CD4-positive, alpha-beta T cell treated with Interleukin-21 for 1 hour (primary cell): ENCODE data around the gene SPATA6.
"Not testable (repeated sequence)": the region's sequence is repeated elsewhere in the genome, so short reads cannot be mapped to it uniquely, and the experiment has no call there.

ENCODE experiments used
- DNase-seq: peaks from one replicate; pipeline ENCODE4 v3.0.0-alpha.2; 2020

Gene SPATA6

DNA sequence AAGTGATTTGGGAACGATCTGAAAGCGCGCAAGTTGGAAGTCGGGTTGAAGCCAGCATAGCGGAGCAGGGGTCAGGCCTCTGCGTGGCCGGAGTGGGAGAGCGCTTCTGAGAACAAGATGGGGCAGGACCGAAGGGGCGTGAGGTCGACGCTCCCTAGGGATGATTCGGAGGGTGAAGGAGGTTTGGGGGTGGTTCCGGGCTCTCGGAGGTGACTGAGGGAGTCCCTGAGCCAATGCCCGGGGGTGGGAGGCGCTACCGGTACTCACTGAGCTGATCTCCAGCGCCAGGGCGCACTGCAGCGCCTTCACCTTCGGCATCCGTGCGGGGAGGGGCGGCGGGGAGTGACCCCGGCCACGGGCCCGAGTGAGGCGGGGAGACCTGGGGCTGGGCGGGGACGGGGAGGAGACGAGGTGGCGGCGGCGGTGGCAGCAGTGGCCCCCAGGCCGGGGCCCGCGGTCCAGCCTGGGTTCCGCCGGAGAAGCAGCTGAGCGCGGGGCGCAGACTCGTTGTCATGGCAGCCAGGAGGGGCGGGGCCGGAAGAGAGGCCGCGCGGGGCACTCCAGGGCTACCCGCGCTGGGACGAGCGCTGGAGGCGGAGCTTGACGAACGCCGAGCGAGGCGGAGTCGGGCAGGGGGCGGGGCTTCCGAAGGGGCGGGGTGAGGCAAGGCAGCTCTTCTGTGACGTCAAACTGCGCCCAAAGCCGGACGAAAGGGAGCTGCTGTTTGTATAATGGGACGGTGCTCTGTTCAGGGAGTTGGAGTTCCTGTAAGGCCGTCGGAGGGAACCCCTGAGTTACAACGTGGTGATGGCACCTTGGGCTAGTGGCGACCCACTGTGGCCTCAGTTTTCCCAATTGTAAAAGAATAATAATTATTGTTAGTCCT is at the start of gene SPATA6:
Gene SPATA6 (minus strand): TSS at position 514 of the 886 bp plus-strand sequence. CDS start 196 bp downstream, at position 318.
- peak; percentile 95 for DNase-seq

DNA sequence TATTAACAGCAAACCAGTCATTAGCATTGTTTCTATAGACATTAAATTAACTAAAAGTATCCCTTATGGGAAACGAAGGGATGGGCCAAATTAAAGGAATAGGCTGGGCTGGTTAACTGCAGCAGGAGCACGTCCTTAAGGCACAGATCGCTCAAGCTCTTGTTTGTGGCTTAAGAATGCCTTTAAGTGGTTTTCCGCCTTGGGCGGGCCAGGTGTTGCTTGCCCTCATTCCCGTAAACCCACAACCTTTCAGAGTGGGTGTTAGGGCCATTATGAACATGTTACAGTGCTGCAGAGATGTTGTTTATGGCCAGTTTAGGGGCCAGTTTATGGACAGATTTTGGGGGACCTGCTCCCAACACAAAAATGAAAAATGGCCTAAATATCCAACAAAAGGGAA is 47.9 kb upstream of the SPATA6 start:
- DNase-seq = not testable (repeated sequence)

DNA sequence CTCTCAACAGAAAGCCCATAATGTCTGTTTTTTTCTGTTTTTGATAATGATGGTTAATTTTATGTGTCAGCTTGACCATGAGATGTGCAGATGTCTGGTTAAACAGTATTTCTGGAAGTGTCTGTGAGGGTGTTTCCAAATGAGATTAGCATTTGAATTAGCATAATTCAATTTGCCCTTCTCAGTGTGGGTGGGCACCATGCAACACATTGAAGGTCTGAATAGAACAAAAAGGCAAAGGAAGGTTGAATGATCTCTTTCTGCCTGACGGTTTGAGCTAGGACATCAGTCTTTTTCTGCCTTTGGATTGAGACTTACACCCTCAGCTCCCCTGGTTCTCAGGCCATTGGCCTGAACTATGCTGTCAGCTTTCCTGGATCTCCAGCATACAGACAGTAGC is 34.9 kb upstream of the SPATA6 start:
- no peak for DNase-seq

DNA sequence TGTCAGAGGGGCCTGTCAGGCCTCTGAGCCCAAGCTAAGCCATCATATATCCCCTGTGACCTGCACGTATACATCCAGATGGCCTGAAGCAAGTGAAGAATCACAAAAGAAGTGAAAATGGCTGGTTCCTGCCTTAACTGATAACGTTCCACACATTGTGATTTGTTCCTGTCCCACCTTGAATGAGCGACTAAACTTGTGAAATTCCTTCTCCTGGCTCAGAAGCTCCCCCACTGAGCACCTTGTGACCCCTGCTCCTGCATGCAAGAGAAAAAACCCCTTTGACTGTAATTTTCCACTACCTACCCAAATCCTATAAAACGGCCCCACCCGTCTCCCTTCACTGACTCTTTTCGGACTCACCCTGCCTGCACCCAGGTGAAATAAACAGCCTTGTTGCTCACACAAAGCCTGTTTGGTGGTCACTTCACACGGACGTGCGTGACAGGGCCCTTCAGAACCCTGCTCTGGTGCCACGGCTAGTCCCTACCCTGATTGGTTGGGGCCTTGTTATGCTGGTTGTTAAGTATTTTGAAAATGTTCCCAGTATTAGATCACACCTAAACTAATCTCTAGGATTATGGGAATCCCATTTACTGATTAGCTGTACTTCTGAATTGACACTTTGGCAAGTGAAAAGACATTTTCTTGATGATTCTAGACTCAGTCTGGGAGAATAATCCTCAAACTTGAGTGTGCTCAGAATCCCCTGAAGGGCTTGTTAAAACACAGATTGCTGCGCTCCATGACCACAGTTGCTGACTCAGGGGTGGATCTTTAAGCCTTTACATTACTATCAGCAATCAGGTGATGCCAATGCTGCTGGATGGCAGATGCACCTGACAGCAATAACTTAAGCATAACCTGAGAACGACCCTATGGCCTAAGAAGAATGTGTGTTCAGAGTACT is 28.8 kb upstream of the SPATA6 start:
- DNase-seq = no peak

DNA sequence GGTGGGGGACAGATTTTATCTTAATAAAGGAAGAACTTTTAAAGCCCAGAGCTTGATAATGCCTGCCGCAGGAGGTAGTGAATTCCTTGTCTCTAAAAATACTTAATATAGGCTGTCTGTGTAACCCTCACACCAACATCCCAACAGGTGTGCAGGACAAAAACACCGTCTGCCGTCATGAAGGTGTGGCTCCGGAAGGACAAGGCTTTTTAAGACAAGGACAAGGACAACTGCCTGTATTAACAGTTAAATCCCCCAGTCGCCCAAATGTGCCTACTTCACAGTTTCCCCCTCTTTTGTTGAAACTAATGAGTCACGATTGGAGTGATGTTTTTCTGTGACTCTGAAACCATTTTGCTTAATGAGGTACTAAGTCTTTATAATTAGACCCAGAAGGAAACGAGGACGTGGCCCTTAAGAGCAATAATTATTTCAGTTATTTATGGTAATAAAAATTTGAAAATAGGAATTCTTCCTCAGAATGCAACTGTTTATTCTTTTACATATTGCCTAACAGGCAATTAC is 27.3 kb upstream of the SPATA6 start:
- no peak for DNase-seq

DNA sequence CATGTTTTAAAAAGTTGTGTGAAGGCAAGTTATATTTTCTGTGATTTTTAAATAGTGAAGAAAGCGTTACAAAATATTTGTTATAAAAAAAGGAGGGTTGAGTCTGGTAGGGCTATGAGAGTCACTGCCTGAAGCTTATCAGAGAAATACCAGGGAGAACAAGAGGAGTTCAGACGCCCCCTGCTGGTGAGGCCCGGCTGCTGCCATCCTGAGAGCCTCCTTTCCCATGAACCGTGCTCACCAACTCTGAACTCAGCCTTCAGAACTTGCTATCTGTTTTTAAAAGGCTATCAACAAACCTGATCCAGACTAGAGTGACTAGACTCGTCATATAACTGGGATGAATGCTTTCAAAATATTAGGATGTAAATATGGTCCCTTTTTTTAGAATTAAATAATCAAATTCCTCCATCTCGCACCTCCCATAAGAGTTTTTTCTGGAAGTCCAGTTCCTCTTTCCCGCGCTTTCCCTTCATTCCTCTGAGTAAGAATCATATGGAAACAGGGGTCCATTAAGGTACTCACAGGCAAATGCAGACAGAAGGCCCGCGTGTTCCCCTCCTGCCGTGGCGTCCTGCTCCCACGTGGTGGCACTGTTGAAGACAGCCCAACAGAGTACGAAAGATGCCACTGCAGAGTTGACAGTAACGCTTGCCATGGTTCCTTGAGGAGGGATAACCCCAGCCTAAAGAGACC is 26.2 kb upstream of the SPATA6 start:
- DNase-seq = peak; percentile 54

DNA sequence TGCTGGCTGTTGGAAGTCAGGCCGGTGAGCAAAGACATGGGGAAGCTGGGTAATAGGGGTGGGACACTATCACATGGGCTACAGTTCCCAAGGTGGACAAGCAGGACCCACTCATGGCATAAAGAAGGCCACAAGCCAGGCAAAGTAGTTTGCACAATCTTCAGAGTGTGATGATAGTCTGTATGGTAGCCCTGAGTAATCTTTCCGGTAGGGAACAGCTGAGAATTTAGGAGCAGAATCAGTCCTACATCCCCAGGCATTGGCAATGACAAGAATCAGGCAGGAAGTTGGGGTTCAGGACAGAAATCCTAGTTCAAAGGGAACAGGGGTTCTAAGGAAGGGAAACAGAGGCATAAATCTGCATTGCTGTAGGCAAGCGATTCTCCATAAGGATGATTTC is 23.9 kb upstream of the SPATA6 start:
- DNase-seq = no peak

DNA sequence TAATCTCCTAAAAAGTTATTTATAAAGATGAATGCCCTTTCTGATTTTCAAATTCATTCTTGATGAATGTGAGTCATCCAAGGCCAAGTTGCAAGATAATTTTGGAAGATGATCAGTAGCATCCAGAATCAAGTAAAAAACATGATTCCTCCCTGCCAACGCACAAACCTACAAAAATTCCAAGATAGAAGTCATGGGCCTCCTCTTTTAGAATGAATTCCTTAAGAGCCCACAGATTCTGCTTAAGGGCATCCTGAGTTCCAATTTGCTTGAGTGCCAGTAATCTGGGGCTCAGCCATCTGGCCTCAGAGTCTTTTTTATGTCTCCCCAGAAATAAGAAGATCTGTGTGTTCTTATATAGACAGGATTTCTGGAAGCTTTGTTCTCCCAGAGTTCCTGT is 23.2 kb upstream of the SPATA6 start:
- no peak for DNase-seq

DNA sequence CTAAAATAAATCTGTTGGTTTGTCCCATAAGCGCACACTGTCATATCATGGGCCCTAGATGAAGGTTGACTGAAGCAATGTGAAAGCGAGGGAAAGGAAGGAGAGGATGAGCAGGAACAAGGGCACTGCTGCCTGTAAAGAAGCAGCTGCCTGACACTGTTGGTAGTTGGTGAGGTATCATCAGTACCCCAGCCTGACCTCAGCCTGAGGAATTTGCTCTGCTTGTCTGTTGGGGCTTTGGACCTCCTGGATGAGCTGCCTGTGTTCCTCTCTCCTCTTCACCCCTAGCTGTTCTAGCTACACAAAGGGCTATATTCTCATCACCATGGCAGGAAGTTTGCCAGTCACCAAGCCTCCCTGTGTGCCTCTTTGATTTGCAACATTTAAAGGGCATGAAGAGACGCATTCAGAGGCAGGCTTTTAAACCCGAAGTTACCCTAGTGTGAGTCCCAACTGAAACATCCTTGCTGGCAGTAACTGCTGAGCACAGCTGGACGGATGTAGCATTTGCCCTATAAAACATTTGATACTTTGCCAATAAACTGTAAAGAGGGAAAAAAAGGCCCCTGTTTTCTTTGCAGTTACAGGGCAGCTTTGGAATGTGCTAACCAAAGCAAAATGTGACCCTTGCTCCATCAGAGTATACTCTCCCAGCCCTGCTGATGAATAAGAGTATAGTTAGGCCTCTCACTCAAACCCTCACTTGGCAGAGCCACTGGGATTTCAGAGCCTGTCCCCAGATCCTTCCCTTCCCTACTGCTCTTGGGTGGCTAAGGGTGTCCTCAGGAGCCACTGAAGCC is 22.2 kb upstream of the SPATA6 start:
- no peak for DNase-seq

DNA sequence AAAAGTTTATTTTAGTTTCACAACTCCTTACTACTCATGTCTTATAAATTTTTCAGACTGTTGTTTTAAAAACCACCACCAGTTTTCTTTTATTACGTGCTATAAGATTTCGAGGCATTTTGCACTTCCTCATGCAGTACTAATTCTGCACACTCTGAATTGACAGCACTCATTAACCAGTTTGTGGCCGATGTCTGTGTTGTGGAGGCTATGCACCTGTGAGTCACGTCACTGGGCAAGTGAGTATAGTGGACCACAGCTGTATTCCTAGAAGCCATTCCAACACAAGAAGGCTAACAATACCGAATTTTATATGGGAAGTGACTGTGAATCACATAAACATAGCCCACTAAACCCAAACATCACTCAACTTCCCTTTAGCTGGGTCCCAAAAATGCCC is 21.0 kb upstream of the SPATA6 start:
- no peak for DNase-seq

DNA sequence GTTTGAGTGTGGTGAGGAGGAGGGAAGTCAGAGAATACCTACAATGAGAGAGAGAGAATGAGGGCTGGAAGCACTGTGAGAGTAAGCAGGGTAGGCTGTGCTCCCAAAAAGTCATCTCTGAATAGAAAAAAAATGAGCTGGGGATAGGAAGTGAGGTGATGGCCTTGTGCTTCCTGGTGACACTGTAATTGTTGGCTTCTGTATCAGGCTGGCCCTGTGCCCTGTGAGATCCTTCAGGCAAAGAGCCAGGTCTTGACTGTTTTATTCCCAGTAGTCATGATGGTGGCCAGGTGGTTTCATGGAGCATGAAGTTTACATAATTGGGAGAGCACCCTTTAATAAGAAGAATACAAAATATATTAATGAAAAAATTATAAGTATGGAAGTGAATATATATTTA is 20.4 kb upstream of the SPATA6 start:
- no peak for DNase-seq

DNA sequence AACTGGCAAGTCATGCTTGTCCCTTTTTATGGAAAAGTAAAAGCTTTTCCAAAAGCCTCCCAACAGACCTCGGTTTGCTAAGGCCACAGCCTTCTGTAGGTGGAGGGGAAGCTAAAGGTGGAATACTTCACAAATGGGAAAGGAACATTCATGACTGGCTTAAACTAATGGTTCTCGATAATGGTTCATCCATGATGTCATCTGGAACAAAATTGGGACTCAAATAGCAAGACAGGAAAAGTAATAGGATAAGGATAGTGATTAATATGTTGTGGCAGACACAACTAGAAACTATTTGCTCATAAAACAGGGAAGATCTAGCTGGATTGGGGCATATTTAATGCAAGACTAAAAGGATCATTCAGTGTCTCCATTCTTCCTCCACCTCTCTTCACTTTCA is 16.7 kb upstream of the SPATA6 start:
- no peak for DNase-seq

DNA sequence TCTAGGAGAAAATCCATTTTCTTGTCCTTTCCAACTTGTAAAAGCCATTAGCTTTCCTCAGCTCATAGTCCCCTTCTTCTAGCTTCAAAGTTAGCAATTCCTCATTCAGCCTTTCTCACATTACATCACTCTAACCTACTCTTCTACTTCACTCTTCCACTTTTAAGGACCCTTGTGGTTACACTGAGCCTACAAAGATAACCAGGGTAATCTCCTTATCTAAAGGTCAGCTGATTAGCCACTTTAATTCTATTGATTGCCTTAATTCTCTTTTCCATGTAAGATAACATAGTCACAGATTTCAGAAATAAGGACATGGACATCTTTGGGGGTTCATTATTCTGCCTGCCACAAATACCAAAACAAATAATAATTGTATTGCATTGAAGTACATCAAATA is 8.5 kb upstream of the SPATA6 start:
- no peak for DNase-seq

DNA sequence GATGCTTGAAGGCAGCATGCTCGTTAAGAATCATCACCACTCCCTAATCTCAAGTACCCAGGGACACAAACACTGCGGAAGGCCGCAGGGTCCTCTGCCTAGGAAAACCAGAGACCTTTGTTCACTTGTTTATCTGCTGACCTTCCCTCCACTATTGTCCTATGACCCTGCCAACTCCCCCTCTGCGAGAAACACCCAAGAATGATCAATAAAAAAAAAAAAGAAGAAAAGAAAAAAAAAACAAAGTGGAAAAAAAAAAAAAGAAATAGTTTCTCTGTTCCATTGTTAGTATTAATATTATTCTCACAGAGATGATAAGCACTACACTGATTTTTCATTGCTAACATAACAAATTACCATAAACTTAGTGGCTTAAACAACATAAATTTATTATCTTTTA is 8.0 kb upstream of the SPATA6 start:
- not testable (repeated sequence) for DNase-seq

DNA sequence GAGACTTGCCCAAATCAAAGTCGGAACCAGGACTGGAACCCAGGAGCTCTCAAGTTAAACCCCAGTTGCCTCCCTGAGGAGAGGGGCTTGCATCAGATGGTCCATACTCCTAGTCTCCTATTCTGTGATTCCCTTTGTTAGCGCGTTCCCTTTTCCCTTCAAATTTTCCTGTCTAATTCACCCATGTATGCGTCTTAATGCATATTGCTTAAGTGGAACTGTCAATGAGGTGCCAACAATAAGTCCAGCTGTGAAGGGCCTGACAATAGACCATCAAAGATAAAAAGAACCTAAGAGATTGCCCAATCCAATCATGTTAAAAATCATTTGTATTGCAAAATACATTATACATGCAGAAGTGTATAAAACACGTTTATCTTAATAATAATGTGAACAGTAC is 634 bp upstream of the SPATA6 start:
- no peak for DNase-seq

DNA sequence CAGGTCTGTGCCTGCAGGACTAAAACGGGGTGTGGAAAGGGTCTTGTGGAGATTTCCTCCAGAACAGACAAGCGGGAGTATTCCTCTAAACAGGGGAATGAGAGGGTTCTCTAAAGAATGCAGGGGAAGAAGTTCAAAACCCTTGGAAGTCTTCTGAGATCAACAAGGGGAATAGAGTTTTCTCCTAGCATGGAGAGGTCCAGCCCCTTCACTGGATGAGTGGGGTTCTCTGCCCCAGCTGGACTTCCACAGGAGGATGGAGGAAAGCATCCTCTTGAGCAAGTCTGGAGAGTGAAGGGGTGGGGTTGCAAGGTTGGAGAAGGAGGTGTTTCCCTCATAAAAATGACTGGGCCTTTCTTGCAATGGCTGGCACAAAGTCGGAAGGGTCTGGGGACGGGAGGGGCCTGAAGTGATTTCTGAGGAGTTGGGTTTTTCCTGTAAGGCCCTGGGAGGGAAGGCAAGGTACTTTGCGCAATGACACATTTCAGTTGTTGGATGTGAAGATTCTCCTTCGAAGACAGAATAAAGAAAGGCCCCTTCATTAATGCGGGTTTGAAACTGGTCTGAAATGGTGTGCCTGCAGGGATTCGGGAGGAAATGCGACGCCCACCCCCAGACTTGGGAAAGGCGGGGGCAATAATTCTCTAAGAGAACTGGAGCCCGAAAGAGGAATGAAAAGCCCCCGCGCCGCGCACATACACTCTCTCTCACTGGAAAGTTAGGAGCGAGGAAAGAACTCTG is 884 bp downstream of the SPATA6 start:
- DNase-seq = no peak

DNA sequence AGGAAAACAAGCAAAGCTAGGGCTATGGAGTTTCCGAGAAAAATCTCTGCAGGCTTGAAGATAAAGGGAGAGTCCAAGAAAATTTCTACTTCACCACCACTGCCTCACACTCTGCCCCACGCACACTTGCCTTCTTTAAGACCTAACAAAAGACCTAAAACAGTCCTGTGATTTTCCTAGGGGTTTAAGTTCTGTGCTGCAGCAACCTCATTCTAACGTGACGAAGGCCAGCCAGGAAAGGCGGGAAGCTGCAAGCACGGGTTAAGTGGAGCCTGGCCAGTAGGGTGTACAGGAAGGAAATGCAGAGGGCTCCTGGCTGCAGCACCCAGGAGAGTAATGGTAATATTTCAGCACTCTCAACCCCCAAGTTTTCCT is 1.5 kb downstream of the SPATA6 start:
- no peak for DNase-seq

DNA sequence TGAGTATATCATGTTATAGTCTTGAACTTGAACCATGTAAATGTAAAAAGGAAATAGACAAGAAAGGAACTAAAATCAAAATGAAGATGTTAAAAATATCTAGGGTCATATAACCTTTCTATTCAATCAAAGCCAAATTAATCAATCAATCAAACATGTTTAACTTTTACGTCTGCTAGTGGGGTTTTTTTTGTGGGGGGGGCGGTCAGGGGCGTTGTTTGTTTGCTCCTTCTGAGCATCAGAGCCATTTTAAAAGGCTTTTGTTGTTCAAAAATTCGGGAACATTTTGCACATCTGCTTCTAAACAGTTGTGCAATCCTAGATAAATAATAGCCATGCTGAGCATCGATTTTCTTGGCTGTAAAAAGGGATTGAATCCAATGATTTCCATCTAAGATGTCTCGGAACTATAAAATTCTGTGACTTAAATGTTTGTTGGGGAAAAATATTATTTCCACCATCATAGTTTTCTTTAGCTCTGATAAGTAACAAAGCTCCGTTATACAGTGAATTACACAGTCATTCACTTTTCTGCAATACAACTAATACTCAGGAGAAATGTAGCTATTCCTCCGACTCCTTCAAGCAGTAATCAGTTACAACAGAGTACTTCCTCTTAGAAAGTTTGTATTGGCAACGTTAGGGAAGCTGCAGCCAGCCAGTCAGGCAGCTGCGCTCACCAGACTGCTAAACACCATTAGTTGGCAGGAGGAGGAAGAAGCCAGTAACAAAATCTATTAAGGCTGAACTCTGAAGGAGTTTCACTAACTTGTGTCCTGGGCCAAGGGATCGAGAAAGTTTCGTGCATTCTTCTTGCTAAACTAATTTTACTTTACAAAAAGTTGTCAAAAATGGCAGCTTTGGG is 2.2 kb downstream of the SPATA6 start:
- DNase-seq = peak; percentile 19

DNA sequence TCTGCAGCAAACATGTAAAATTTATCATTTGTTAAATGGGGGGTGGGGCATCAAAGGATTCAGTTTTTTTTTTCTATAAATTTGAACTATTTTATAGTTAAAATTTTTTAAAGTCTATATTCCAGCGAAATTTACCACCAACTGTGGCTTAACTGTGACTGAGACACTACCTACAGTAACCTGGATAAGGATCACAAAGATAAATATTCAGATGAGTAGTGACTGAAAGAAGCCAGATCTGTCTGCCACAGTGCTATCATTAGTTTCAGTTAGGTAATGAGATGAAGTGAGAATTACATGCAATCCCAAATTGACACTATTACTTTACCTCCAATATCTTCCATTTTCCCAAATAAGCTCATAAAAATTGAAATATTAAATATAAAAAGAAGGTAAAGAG is 5.4 kb downstream of the SPATA6 start:
- DNase-seq = no peak

DNA sequence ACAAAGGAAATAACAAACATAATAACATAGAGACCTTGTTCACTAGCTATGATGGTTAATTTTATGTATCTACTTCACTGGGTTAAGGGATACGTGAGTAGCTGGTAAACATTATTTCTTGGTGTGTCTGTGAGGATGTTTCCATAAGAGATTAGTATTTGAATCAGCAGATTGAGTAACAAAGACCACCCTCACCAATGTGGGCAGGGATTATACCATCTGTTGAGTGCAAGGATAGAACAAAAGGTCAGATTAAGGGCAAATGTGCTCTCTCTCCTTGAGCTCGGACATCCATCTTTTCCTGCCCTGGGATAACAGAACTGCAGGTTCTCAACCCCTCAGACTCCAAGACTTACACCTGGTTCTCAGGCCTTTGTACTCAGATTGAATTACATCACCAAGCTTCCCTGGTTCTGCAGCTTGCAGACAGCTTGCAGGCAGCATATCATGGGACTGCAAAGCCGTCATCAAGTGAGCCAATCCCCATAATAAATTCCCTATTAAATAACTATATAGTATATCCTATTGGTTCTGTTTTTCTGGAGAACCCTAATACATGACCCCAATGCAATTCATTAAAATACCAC is 9.2 kb downstream of the SPATA6 start:
- DNase-seq = no peak
